ENCODE measurements around the gene SLC39A2.

GRCh38 chr14:21023174-21023573 lies 24.1 kb downstream of the SLC39A2 start:
- TF ChIP-seq, protein P1, sequence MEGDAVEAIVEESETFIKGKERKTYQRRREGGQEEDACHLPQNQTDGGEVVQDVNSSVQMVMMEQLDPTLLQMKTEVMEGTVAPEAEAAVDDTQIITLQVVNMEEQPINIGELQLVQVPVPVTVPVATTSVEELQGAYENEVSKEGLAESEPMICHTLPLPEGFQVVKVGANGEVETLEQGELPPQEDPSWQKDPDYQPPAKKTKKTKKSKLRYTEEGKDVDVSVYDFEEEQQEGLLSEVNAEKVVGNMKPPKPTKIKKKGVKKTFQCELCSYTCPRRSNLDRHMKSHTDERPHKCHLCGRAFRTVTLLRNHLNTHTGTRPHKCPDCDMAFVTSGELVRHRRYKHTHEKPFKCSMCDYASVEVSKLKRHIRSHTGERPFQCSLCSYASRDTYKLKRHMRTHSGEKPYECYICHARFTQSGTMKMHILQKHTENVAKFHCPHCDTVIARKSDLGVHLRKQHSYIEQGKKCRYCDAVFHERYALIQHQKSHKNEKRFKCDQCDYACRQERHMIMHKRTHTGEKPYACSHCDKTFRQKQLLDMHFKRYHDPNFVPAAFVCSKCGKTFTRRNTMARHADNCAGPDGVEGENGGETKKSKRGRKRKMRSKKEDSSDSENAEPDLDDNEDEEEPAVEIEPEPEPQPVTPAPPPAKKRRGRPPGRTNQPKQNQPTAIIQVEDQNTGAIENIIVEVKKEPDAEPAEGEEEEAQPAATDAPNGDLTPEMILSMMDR (optimal IDR thresholded peaks at IDR 0.05 in 1 of 3, IDR thresholded peaks at IDR 0.05 in 1 of 3, conservative IDR thresholded peaks at IDR 0.05 in 1 of 3; ENCODE audit: extremely low read depth in 1 of 3, insufficient read depth in 2 of 3, low read length in 3 of 3), result no peak
- TF ChIP-seq EZH2 (IDR thresholded peaks at IDR 0.05; ENCODE audit: low read length), result no peak

Data from keratinocyte (primary cell).